ENCODE data around the gene RUSF1.

RUSF1 gene

GRCh38 chr16:31471241-31471874, 36.8 kb downstream of the RUSF1 start:
- no peak for DNase-seq (ENCODE audit: low read depth in 3 of 3)

- no peak for DNase-seq (ENCODE audit: low read depth in 3 of 3)
Measured at GRCh38 chr16:31470615-31471014, 37.6 kb downstream of the RUSF1 start.

GRCh38 chr16:31467858-31468257, 40.3 kb downstream of the RUSF1 start:
- DNase-seq (ENCODE audit: low read depth in 3 of 3), result no peak

- DNase-seq (ENCODE audit: low read depth in 3 of 3), result no peak
Measured at GRCh38 chr16:31467151-31467773, 40.9 kb downstream of the RUSF1 start.

GRCh38 chr16:31466381-31466841, 41.8 kb downstream of the RUSF1 start:
- no peak for DNase-seq (ENCODE audit: low read depth in 3 of 3)

GRCh38 chr16:31465788-31466370, 42.3 kb downstream of the RUSF1 start:
- no peak for DNase-seq (ENCODE audit: low read depth in 3 of 3)

- no peak for DNase-seq (ENCODE audit: low read depth in 3 of 3)
Measured at GRCh38 chr16:31464781-31465260, 43.4 kb downstream of the RUSF1 start.

- no peak for DNase-seq (ENCODE audit: low read depth in 3 of 3)
Measured at GRCh38 chr16:31464348-31464769, 43.8 kb downstream of the RUSF1 start.

GRCh38 chr16:31461921-31462804, 46.0 kb downstream of the RUSF1 start:
- DNase-seq (ENCODE audit: low read depth in 3 of 3), result no peak

GRCh38 chr16:31461201-31461920, 46.8 kb downstream of the RUSF1 start:
- no peak for DNase-seq (ENCODE audit: low read depth in 3 of 3)

- DNase-seq (ENCODE audit: low read depth in 3 of 3), result no peak
Measured at GRCh38 chr16:31460582-31461002, 47.6 kb downstream of the RUSF1 start.

GRCh38 chr16:31459687-31460581, 48.3 kb downstream of the RUSF1 start:
- DNase-seq (ENCODE audit: low read depth in 3 of 3), result peak; percentile 100

GRCh38 chr16:31458844-31459686, 49.1 kb downstream of the RUSF1 start, which contains the start of gene ARMC5:
ARMC5 (plus strand) TSS chr16:31459501; CDS start chr16:31459525, 24 bp downstream.
- peak; percentile 93 to 96 (median 93) for DNase-seq (ENCODE audit: low read depth in 3 of 3)

- peak in 1 of 3 experiments; percentile 37 for DNase-seq (ENCODE audit: low read depth in 3 of 3)
Measured at GRCh38 chr16:31458073-31458843, 49.9 kb downstream of the RUSF1 start.

- no peak for DNase-seq (ENCODE audit: low read depth in 3 of 3)
Measured at GRCh38 chr16:31456988-31457360, 51.2 kb downstream of the RUSF1 start.

GRCh38 chr16:31455601-31456314, 52.4 kb downstream of the RUSF1 start:
- DNase-seq (ENCODE audit: low read depth in 3 of 3), result peak in 1 of 3 experiments; percentile 38

Data from stimulated activated CD4-positive, alpha-beta T cell treated with anti-CD3 and anti-CD28 coated beads, TNF-alpha, amount 100 ng/mL, for 24 hours (primary cell).